NCI-H446 treated with DMSO at 0.1 percent for 48 hours (cell line): ENCODE data around the gene BAHCC1.
A peak's percentile ranks its signal among the peaks of the same experiment; 100 is the strongest.
"Not testable (repeated sequence)": the region's sequence is repeated elsewhere in the genome, so short reads cannot be mapped to it uniquely, and the experiment has no call there.

ENCODE experiments used
- DNase-seq: peaks from one replicate; lab custom pipeline; 2025; lab: John Stamatoyannopoulos, UW

Gene BAHCC1

GRCh38 chr17:81413497-81414135 lies 18.4 kb downstream of the BAHCC1 start:
- DNase-seq: no peak

GRCh38 chr17:81414756-81415516 lies 19.7 kb downstream of the BAHCC1 start:
- no peak for DNase-seq

- no peak for DNase-seq
These were observed 20.4 kb downstream of the BAHCC1 start for GRCh38 chr17:81415681-81416080.

- DNase-seq: no peak
These were observed 21.4 kb downstream of the BAHCC1 start for GRCh38 chr17:81416612-81417011.

GRCh38 chr17:81417049-81417878 lies 22.0 kb downstream of the BAHCC1 start:
- DNase-seq: no peak

GRCh38 chr17:81417879-81418709 lies 22.8 kb downstream of the BAHCC1 start:
- no peak for DNase-seq

- no peak for DNase-seq
These were observed 23.6 kb downstream of the BAHCC1 start for GRCh38 chr17:81418710-81419318.

GRCh38 chr17:81419319-81419885 lies 24.1 kb downstream of the BAHCC1 start:
- DNase-seq: peak; percentile 48

GRCh38 chr17:81419886-81420768 lies 24.9 kb downstream of the BAHCC1 start:
- no peak for DNase-seq

- no peak for DNase-seq
These were observed 25.7 kb downstream of the BAHCC1 start for GRCh38 chr17:81420769-81421462.

GRCh38 chr17:81422776-81423697 lies 27.8 kb downstream of the BAHCC1 start:
- no peak for DNase-seq

- no peak for DNase-seq
These were observed 28.4 kb downstream of the BAHCC1 start for GRCh38 chr17:81423698-81424071.

GRCh38 chr17:81424151-81425017 lies 29.1 kb downstream of the BAHCC1 start:
- no peak for DNase-seq

GRCh38 chr17:81425041-81425440 lies 29.8 kb downstream of the BAHCC1 start:
- not testable (repeated sequence) for DNase-seq

- not testable (repeated sequence) for DNase-seq
These were observed 30.6 kb downstream of the BAHCC1 start for GRCh38 chr17:81425716-81426392.

GRCh38 chr17:81426393-81427172 lies 31.3 kb downstream of the BAHCC1 start:
- DNase-seq: no peak
